IPS-20b (cell line): ENCODE results near the gene SERPINC1.

Source experiments
- H3K27ac ChIP-seq: one replicate; pipeline ENCODE4 v1.5.1; 2013; ENCODE audit warnings: low read length
- H3K27me3 ChIP-seq: 2 replicates; pipeline ENCODE4 v1.6.1; 2013; ENCODE audit warnings: mild to moderate bottlenecking, low read length, inconsistent platforms; ENCODE audit not compliant: insufficient read depth
- H3K36me3 ChIP-seq: 2 replicates; pipeline ENCODE4 v1.6.1; 2013; ENCODE audit warnings: low read depth, mild to moderate bottlenecking, inconsistent platforms, low read length, moderate library complexity; ENCODE audit not compliant: insufficient read depth
- H3K4me1 ChIP-seq: 2 replicates; pipeline ENCODE4 v1.6.1; 2013; ENCODE audit warnings: mild to moderate bottlenecking, control low read depth, inconsistent platforms, low read length, moderate library complexity; ENCODE audit not compliant: insufficient read depth
- H3K4me3 ChIP-seq: 2 replicates; pipeline ENCODE4 v1.5.1; 2013; ENCODE audit warnings: mild to moderate bottlenecking, low read length, inconsistent platforms
- H3K9ac ChIP-seq: 2 replicates; pipeline ENCODE4 v1.6.1; 2013; ENCODE audit warnings: low read depth, mild to moderate bottlenecking, inconsistent platforms, low read length, moderate library complexity
- H3K9me3 ChIP-seq: 2 replicates; pipeline ENCODE4 v1.6.1; 2013; ENCODE audit warnings: mild to moderate bottlenecking, low read depth, low read length, inconsistent platforms; ENCODE audit not compliant: insufficient read depth

SERPINC1 gene

DNA sequence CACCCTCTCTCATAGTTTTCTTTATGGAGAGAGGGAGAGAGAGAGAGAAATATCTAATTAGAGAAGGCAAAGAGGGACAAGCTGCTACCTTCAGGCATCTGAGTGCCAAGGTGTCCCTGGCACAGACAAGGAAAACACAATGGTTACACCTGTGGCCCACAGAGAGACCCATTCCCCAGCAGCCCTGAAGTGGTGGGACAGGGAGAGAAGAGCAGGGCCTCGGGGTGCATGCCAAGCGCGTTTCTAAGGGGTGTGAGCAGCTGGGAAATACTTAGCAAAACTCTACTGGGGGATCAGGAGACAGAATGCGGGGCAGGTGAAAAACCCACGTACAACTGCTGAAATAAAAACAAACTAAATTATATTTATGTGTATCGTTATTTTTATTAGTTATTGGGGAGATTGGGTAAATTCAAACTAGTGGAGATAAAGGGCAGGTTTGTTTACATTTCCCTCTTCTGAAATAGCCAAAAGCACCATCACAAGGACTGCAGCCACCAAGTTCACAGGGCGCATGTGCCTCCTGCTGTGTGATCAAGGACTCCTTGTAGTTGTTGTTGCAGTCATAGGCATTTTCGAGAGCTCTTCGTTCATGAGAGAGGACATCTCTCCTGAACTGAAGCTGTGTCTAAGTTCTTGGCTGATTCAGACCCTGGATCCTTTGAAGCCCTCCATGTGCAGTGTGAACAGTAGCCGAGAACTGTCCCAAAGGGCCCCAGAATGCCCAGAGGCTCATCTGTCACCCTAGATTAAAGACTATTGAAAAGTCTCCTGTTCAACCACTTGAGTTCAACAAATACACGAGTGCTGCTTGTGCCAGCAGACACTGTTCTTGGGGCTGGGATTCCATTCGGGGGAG is 737 bp upstream of the SERPINC1 start:
- Histone ChIP-seq H3K36me3 (no peaks in the 10 kb centered on the region), H3K27ac (no peak overlapping the region), H3K9ac (no peak overlapping the region), H3K4me3 (no peak overlapping the region), H3K27me3 (no peaks in the 10 kb centered on the region), H3K4me1 (no peaks in the 10 kb centered on the region), H3K9me3 (no peaks in the 10 kb centered on the region)

DNA sequence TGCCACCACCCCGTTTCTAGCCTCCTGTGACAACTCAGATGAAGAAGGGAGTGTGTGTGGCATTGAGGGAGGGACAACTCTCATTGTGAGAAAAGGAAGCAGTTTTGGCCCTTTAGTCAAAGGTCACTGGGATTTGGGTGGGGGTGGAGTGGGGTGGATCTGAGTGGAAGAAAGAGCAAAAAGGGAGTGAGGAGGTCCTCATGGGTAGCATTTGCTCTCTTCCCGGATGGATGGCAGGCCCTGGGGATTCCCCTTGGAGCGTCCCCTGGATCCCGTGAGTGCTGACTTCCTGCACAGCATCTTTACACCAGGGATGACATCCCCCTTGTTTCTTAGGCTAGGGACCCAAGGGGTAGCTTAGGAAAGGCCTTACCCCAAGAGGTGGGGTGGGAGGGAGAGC is 460 bp downstream of the SERPINC1 start:
- Histone ChIP-seq H3K27me3 (no peaks in the 10 kb centered on the region), H3K36me3 (no peaks in the 10 kb centered on the region), H3K9me3 (no peaks in the 10 kb centered on the region), H3K4me1 (no peaks in the 10 kb centered on the region), H3K9ac (no peak overlapping the region), H3K4me3 (no peak overlapping the region), H3K27ac (no peak overlapping the region)

DNA sequence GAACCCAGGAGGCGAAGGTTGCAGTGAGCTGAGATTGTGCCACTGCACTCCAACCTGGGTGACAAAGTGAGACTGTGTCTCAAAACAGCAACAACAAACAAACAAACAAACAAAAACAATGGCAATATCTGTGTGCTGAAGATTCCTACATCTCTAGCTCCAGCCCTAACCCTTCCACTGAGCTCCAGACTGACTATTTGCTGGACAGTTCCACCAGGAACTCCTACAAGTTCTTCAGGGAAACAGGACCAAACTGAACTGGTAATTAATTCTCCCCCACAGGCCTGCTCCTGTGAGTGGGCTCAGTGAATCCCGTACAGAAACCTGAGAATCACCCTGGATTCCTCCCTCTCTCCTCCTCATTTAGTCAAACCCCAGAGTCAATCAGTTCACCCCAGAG is 1.5 kb downstream of the SERPINC1 start:
- H3K4me3 ChIP-seq, result no peak overlapping the region
- no peaks in the 10 kb centered on the region for H3K36me3 ChIP-seq
- H3K4me1 ChIP-seq, result no peaks in the 10 kb centered on the region
- no peak overlapping the region for H3K9ac ChIP-seq
- H3K9me3 ChIP-seq, result no peaks in the 10 kb centered on the region
- no peak overlapping the region for H3K27ac ChIP-seq
- H3K27me3 ChIP-seq, result no peaks in the 10 kb centered on the region

DNA sequence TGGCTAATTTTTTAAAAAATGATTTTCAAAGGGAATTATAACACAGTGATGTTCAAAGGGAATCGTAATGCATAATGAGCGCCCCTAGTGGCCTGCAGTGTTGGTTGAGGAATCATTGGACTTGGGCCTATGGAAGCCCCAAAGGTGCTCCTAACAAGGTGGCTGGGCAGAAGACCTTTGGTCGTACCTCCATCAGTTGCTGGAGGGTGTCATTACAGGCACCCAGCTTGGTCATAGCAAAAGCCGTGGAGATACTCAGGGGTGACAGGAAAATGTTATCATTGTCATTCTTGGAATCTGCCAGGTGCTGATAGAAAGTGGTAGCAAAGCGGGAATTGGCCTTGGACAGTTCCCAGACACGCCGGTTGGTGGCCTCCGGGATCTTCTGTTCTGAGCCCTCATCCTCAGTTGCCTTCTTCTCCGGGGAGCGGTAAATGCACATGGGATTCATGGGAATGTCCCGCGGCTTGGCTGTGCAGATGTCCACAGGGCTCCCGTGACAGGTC is 2.7 kb downstream of the SERPINC1 start:
- Histone ChIP-seq H3K9me3 (no peaks in the 10 kb centered on the region), H3K4me1 (no peaks in the 10 kb centered on the region), H3K27me3 (no peaks in the 10 kb centered on the region), H3K4me3 (no peak overlapping the region), H3K36me3 (no peaks in the 10 kb centered on the region), H3K27ac (no peak overlapping the region), H3K9ac (no peak overlapping the region)

DNA sequence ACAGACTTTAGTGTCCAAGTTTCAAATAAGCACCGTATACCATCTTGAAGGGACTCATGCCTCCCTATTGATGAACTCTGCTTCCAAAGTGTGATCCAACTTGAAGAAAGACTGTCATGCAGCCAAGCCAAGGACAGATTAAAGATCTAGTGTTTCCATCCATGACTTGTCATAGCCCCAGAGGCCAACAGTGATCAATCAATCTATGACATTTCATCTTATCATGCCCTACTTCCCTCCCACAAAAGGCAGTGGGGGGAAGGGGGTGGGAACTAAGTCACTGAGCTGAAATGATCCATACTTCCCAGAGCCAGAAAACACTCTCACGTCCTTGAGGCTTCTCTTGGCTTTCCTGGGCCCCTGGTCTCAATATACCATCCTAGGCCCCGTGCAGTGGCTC is 4.0 kb downstream of the SERPINC1 start:
- no peak overlapping the region for H3K4me3 ChIP-seq
- H3K36me3 ChIP-seq, result no peaks in the 10 kb centered on the region
- H3K27me3 ChIP-seq, result no peaks in the 10 kb centered on the region
- H3K27ac ChIP-seq, result no peak overlapping the region
- H3K9me3 ChIP-seq, result no peaks in the 10 kb centered on the region
- H3K4me1 ChIP-seq, result no peaks in the 10 kb centered on the region
- H3K9ac ChIP-seq, result no peak overlapping the region

DNA sequence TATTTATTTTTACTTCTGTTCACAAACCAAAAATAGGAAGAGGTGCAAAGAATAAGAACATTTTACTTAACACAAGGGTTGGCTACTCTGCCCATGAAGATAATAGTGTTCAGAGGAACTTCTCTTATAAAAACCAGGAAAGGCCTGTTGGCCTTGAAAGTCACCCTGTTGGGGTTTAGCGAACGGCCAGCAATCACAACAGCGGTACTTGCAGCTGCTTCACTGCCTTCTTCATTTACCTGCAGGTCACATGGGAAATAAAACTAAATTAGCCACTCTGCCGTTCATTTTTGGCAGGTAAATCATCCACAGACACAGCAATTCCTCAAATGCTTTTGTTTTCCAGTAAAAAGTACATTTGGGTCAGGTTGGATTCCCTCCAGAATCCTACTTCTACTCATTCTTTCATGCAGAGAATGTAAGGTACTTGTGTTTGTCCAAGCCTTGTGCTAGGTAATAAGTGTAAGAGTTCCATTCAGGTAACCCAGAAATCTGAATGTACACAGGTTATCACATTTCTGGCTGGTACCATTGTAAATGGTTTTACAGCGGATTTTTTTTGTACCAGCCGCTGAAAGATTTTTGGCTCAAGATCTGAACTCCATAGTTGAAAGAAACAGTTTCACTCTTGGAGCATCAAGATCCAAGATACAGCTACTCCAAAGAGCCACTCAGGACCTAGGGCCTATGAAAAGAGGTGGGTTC is 13.1 kb downstream of the SERPINC1 start:
- no peaks in the 10 kb centered on the region for H3K36me3 ChIP-seq
- H3K9ac ChIP-seq, result no peak overlapping the region
- peaks cover 29% of the 10 kb centered on the region for H3K4me1 ChIP-seq
- no peak overlapping the region for H3K27ac ChIP-seq
- H3K9me3 ChIP-seq, result no peaks in the 10 kb centered on the region
- H3K27me3 ChIP-seq, result no peaks in the 10 kb centered on the region
- no peak overlapping the region for H3K4me3 ChIP-seq

DNA sequence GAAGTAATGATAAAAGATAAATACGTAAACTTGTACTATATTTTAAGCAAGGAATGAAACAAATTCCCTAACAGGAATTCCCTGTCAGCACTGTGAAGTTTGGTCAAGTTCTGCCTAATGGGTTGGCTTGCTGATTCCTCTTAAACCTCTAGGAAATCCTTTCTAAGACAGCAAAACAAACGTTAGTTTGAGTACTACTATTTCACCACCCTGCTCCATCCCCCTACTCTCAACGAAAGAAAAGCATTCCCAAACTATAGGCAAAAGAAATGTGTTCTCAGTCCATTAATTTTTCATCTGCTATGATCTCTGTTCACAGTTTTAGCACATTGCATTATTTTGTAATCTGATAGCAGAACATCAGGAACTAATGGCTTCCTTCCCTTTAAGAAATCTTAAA is 16.1 kb downstream of the SERPINC1 start:
- H3K9ac ChIP-seq, result no peak overlapping the region
- H3K4me3 ChIP-seq, result no peak overlapping the region
- peaks cover 29% of the 10 kb centered on the region for H3K4me1 ChIP-seq
- H3K27me3 ChIP-seq, result no peaks in the 10 kb centered on the region
- H3K36me3 ChIP-seq, result no peaks in the 10 kb centered on the region
- no peak overlapping the region for H3K27ac ChIP-seq
- H3K9me3 ChIP-seq, result no peaks in the 10 kb centered on the region

DNA sequence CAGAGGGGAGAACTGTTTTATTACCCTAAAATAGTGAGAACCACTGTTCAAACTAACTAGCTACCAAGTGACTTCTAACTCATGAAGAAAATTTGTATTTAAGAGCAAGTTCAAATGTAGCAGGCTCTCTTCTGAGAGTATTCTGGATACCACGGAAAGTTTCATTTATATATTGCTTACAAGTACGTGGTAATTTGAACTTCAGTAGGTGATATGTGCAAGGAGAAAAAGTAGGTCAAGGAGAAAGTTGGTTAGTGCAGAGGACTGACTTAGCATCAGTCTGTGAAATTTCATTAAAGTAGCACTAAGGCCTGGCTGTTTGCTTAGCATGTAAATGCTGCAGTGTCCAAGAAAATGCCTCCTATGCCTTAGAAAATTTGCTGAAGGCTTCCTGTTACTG is 16.7 kb downstream of the SERPINC1 start:
- Histone ChIP-seq H3K27ac (no peak overlapping the region), H3K9ac (no peak overlapping the region), H3K4me3 (no peak overlapping the region), H3K9me3 (no peaks in the 10 kb centered on the region), H3K36me3 (no peaks in the 10 kb centered on the region), H3K4me1 (peaks cover 29% of the 10 kb centered on the region), H3K27me3 (no peaks in the 10 kb centered on the region)

DNA sequence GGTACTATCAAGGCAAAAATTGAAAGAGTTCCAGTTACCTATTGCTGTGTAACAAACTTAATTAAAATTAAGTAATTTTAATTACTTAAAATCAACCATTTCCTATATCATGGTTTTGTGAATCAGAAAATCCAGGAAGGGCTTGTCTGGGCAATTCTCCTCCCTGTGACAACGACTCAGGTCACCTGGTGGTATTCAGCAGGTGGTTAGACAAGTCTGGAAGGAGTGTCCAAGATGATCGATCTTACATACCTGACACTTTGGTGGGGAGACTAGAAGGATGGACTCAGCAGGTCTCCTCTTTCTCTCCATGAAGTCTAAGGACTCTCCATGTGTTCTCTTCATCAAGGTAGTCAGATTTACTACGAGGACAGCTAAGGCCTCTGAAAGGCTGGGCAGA is 22.9 kb downstream of the SERPINC1 start:
- Histone ChIP-seq H3K27me3 (no peaks in the 10 kb centered on the region), H3K4me3 (no peak overlapping the region), H3K36me3 (no peaks in the 10 kb centered on the region), H3K9me3 (no peaks in the 10 kb centered on the region), H3K4me1 (peaks cover 2% of the 10 kb centered on the region; the same call in 1 of the 2 replicates), H3K9ac (no peak overlapping the region), H3K27ac (no peak overlapping the region)

DNA sequence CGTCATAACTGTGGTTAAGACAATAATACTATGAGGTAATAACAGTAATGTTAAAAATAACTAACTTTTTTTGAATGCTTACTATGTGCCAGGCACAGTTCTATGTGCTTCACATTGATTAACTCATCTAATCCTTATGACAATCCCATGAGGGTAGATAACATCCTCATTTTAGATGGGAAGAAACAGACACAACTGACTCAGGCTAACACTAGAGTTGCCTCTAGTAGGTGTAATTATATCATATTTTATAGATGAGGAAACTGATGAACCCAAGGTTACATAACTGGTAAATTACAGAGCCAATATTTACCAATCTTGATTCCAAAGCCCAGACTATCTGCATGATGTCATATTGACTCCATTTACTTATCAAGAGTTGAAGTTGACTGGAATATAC is 23.5 kb downstream of the SERPINC1 start:
- no peaks in the 10 kb centered on the region for H3K36me3 ChIP-seq
- H3K4me3 ChIP-seq, result no peak overlapping the region
- no peaks in the 10 kb centered on the region for H3K9me3 ChIP-seq
- H3K27me3 ChIP-seq, result no peaks in the 10 kb centered on the region
- no peak overlapping the region for H3K27ac ChIP-seq
- H3K9ac ChIP-seq, result no peak overlapping the region
- H3K4me1 ChIP-seq, result peaks cover 8% of the 10 kb centered on the region; the same call in 1 of the 2 replicates

DNA sequence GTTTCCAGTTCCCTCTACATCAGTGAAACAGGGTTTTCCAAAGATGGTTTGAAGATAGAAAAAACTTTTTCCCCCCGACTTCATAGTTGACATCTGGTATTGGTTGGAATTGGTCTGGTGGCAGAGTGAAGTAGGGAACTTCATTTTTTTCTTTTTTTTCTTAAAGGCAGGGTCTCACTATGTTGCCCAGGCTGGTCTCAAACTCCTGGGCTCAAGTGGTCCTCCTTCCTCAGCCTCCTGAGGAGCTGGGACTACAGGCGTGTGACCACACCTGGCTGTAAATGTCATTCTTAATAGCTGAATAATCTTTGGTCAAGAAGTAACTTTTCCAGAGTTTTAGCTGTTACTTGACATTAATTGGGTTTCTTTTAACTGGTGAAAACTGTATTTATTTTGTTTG is 27.2 kb downstream of the SERPINC1 start:
- Histone ChIP-seq H3K4me1 (peaks cover 16% of the 10 kb centered on the region), H3K9ac (no peak overlapping the region), H3K27ac (no peak overlapping the region), H3K36me3 (peaks cover 21% of the 10 kb centered on the region), H3K9me3 (no peaks in the 10 kb centered on the region), H3K4me3 (no peak overlapping the region), H3K27me3 (no peaks in the 10 kb centered on the region)

DNA sequence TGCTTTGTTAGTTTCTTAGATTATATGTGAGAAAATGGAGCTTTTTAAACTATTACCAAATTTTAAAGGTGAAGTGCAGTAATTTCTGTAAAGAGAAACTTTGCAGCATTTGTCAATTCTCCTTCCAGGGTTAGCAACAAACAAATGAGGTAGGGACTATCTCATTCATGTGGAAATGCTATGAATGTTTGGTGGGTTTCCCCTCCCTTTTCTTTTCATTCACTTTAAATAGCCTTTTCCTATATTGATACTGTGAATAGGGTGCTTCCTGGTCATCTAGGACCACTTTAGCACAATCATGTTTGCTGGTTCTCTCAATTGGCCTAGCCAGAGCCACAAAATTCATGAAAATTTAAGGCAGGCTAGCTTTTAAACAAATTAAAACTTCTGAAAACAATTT is 28.4 kb downstream of the SERPINC1 start:
- Histone ChIP-seq H3K4me3 (peak overlapping the region; percentile 6), H3K4me1 (peaks cover 16% of the 10 kb centered on the region), H3K27ac (no peak overlapping the region), H3K9me3 (no peaks in the 10 kb centered on the region), H3K27me3 (no peaks in the 10 kb centered on the region), H3K36me3 (peaks cover 21% of the 10 kb centered on the region), H3K9ac (no peak overlapping the region; the same call in 1 of the 2 replicates)
